Measurements from ENCODE around the gene GLIS1. TPM values are rescaled to one million over a fixed set of nuclear protein-coding genes. Genes with fewer than 3 reads are reported as not detected.

The GLIS1 gene
- total RNA-seq, 1 donor from 2014 or later: 2.5 TPM

DNA sequence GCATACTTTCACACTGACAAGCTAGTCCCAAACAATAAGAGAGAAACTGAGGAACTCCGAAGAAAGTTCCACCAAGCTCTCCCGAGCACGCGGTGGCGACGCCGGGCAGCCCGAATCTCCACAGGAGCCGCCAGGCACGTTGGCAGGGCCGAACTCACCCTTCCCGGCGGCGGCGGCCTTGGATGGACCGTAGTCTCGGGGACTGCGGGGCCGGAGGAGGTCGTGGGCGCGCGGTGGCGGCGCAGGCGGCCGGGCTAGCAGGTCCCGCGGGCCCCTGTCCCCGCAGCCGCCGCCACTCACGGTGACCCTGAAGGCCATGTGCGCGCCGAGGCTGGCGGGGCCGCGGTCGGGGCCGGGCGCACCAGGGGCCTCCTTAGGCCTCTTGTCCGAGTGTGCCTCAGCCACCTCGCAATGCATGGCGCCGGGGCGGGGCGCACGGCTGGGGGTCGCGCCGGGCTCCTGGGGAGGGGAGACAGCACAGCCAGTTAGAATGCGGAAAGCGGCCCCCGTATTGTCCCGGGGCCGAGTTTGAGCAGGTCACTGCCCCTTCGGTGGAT is 1.2 kb downstream of the GLIS1 start:
- TF ChIP-seq CTCF (conservative IDR thresholded peaks at IDR 0.05; ENCODE audit: low read depth, low read length): no peak
- no peak for DNase-seq (ENCODE audit: low read depth)
- peak overlapping the region; percentile 77 for H3K4me3 ChIP-seq (ENCODE audit: low read depth, low read length)

GRCh38 chr1:53736290-53736689 is 2.7 kb downstream of the GLIS1 start:
- DNase-seq (ENCODE audit: low read depth): no peak
- no peak for TF ChIP-seq CTCF (conservative IDR thresholded peaks at IDR 0.05; ENCODE audit: low read depth, low read length)
- H3K4me3 ChIP-seq (ENCODE audit: low read depth, low read length): peak overlapping the region; percentile 77

GRCh38 chr1:53735681-53736080 is 3.3 kb downstream of the GLIS1 start:
- peak overlapping the region; percentile 77 for H3K4me3 ChIP-seq (ENCODE audit: low read depth, low read length)
- no peak for DNase-seq (ENCODE audit: low read depth)
- no peak for TF ChIP-seq CTCF (conservative IDR thresholded peaks at IDR 0.05; ENCODE audit: low read depth, low read length)

DNA sequence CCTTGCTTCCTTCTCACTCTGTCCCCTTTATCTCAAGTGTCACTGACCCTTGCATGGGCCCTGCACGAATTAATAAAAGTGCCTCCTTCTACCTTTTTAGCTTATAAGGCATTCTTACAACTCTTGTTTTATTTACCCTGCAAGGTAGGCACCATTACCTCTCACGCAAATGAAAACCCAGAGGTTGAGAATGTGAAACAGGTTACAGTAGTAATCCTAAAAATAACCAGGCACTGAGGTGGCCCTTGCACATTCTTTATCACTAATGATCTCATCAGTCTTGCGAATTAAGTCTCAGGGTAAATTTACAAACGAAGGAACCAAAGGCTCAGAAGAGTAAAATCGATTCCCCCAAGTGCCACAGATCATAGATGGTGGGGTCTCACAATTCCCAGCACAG is 3.7 kb downstream of the GLIS1 start:
- TF ChIP-seq CTCF (conservative IDR thresholded peaks at IDR 0.05; ENCODE audit: low read depth, low read length): no peak
- DNase-seq (ENCODE audit: low read depth): no peak
- no peak overlapping the region for H3K4me3 ChIP-seq (ENCODE audit: low read depth, low read length)

DNA sequence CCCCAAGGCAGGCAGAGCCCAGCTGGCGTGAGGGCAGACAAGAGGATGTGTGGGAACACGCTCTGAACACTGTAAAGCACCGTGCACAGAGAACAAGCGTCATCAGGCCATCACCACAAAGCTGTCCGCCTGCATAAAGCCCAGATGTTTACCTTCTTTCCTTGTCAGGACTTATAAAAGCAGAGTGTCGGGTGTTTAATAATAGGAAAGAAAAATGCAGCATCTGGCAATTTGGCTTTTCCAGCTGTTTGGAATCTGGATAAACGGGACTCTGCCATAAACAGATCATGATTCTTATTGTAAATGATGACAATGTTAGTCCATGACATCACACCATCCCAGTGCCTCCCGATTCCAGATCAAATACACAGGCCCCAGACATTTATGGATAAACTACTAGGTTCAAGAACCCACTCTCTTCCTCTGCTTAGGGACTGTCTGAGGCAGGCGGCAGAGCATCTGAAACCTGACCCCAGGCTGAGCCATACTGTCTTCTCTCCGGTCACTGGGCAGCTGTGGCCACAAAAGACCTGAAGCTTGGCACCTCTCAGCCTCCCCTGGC is 4.2 kb downstream of the GLIS1 start:
- no peak for DNase-seq (ENCODE audit: low read depth)
- TF ChIP-seq CTCF (conservative IDR thresholded peaks at IDR 0.05; ENCODE audit: low read depth, low read length): no peak
- H3K4me3 ChIP-seq (ENCODE audit: low read depth, low read length): no peak overlapping the region

GRCh38 chr1:53733975-53734649 is 4.9 kb downstream of the GLIS1 start:
- no peak overlapping the region for H3K4me3 ChIP-seq (ENCODE audit: low read depth, low read length)
- no peak for DNase-seq (ENCODE audit: low read depth)
- TF ChIP-seq CTCF (conservative IDR thresholded peaks at IDR 0.05; ENCODE audit: low read depth, low read length): no peak
